ENCODE results near the gene APP.

APP gene

GRCh38 chr21:26170471-26171257 lies at the start of gene APP:
TSS of gene APP (minus strand) at chr21:26170770. CDS start at chr21:26170620, 150 bp downstream.
- peak; percentile 70 to 73 for DNase-seq (ENCODE audit: low read depth in 2 of 2)

- no peak for DNase-seq (ENCODE audit: low read depth in 2 of 2)
These were observed 41.6 kb upstream of the APP start for GRCh38 chr21:26212220-26212619.

- DNase-seq (ENCODE audit: low read depth in 2 of 2) = no peak
These were observed 40.0 kb upstream of the APP start for GRCh38 chr21:26210614-26211013.

GRCh38 chr21:26207021-26207420 lies 36.5 kb upstream of the APP start:
- no peak for DNase-seq (ENCODE audit: low read depth in 2 of 2)

- no peak for DNase-seq (ENCODE audit: low read depth in 2 of 2)
These were observed 28.9 kb upstream of the APP start for GRCh38 chr21:26199456-26199855.

GRCh38 chr21:26195708-26196107 lies 25.1 kb upstream of the APP start:
- no peak for DNase-seq (ENCODE audit: low read depth in 2 of 2)

GRCh38 chr21:26194811-26195251 lies 24.3 kb upstream of the APP start:
- no peak for DNase-seq (ENCODE audit: low read depth in 2 of 2)

GRCh38 chr21:26194326-26194725 lies 23.8 kb upstream of the APP start:
- DNase-seq (ENCODE audit: low read depth in 2 of 2) = no peak

GRCh38 chr21:26191609-26192008 lies 21.0 kb upstream of the APP start:
- DNase-seq (ENCODE audit: low read depth in 2 of 2) = no peak

GRCh38 chr21:26188422-26188821 lies 17.9 kb upstream of the APP start:
- no peak for DNase-seq (ENCODE audit: low read depth in 2 of 2)

- no peak for DNase-seq (ENCODE audit: low read depth in 2 of 2)
These were observed 14.9 kb upstream of the APP start for GRCh38 chr21:26185446-26185845.

GRCh38 chr21:26185021-26185420 lies 14.5 kb upstream of the APP start:
- no peak for DNase-seq (ENCODE audit: low read depth in 2 of 2)

GRCh38 chr21:26179501-26179900 lies 8.9 kb upstream of the APP start:
- no peak for DNase-seq (ENCODE audit: low read depth in 2 of 2)

GRCh38 chr21:26177746-26178426 lies 7.3 kb upstream of the APP start:
- DNase-seq (ENCODE audit: low read depth in 2 of 2) = no peak

- no peak for DNase-seq (ENCODE audit: low read depth in 2 of 2)
These were observed 6.6 kb upstream of the APP start for GRCh38 chr21:26177187-26177586.

- no peak for DNase-seq (ENCODE audit: low read depth in 2 of 2)
These were observed 909 bp upstream of the APP start for GRCh38 chr21:26171258-26172100.

- peak in 1 of 2 donors; percentile 4 for DNase-seq (ENCODE audit: low read depth in 2 of 2)
These were observed 729 bp downstream of the APP start for GRCh38 chr21:26169611-26170470.

- peak in 1 of 2 donors; percentile 1 for DNase-seq (ENCODE audit: low read depth in 2 of 2)
These were observed 1.4 kb downstream of the APP start for GRCh38 chr21:26169061-26169610.

- DNase-seq (ENCODE audit: low read depth in 2 of 2) = no peak
These were observed 2.2 kb downstream of the APP start for GRCh38 chr21:26168371-26168770.

- no peak for DNase-seq (ENCODE audit: low read depth in 2 of 2)
These were observed 3.0 kb downstream of the APP start for GRCh38 chr21:26167593-26167992.

- DNase-seq (ENCODE audit: low read depth in 2 of 2) = no peak
These were observed 5.2 kb downstream of the APP start for GRCh38 chr21:26165331-26165730.

Measured in stimulated activated CD8-positive, alpha-beta memory T cell treated with anti-CD3 and anti-CD28 coated beads, Interleukin-2, amount 100 ng/mL, for 1 hour (primary cell).